Gastrocnemius medialis (tissue), 4 donors: ENCODE results near the gene PRKN.

ENCODE experiments used
- CTCF ChIP-seq, 5 experiments: fragments of 450-650 bp in 3 of 5; fragments of 200-600 bp in 2 of 5; sonication (generic) in 2 of 5; IDR thresholded peaks in 4 of 5; conservative IDR thresholded peaks in 1 of 5; 1 replicate in 4 of 5; 2 replicates in 1 of 5; pipeline ENCODE4 v1.5.1; 2016 to 2019; ENCODE audit warnings: antibody characterized with exemption in 5 of 5, mild to moderate bottlenecking in 3 of 5, moderate library complexity in 3 of 5
- POLR2A ChIP-seq, 2 donors: fragments of 450-650 bp; IDR thresholded peaks; one replicate each; pipeline ENCODE4 v1.6.1; 2017; ENCODE audit warnings: antibody characterized with exemption in 2 of 2, mild to moderate bottlenecking in 2 of 2, moderate library complexity in 2 of 2

- TF ChIP-seq CTCF (IDR thresholded peaks at IDR 0.05 in 4 of 5, conservative IDR thresholded peaks at IDR 0.05 in 1 of 5), result no peak
- TF ChIP-seq POLR2A (IDR thresholded peaks at IDR 0.05), result no peak
Observed at GRCh38 chr6:162260027-162260426, 467.5 kb downstream of the PRKN start.
